OCI-LY3 (cell line): ENCODE data around the gene POU4F1.

Experiments
- H2AFZ ChIP-seq: fragments of 200-600, 300-600 bp; shearing (Covaris generic); 2 replicates; pipeline ENCODE4 v1.6.0; 2014; ENCODE audit warnings: antibody characterized with exemption, low read depth, low read length
- H3K27ac ChIP-seq: fragments of 200-600, 300-600 bp; sonication (generic); 2 replicates; pipeline ENCODE4 v1.5.1; 2014; ENCODE audit warnings: mild to moderate bottlenecking, low read length, moderate library complexity, mixed read lengths
- H3K27me3 ChIP-seq: fragments of 200-600, 300-600 bp; sonication (generic); 2 replicates; pipeline ENCODE4 v1.6.1; 2014; ENCODE audit warnings: low read depth, low read length, mixed read lengths
- H3K36me3 ChIP-seq: fragments of 200-600, 300-600 bp; sonication (generic); replicated peaks from 2 replicates; pipeline ENCODE3; 2014; ENCODE audit warnings: low read depth, low read length, mixed read lengths
- H3K4me1 ChIP-seq: fragments of 300-600, 200-600 bp; sonication (generic); 2 replicates; pipeline ENCODE4 v1.6.1; 2014; ENCODE audit warnings: low read length, mixed read lengths
- H3K4me2 ChIP-seq: fragments of 200-600, 300-600 bp; sonication (generic); 2 replicates; pipeline ENCODE4 v1.6.1; 2014; ENCODE audit warnings: low read length, mixed read lengths
- H3K4me3 ChIP-seq: fragments of 300-600, 200-600 bp; sonication (generic); 2 replicates; pipeline ENCODE4 v1.5.1; 2014; ENCODE audit warnings: antibody characterized with exemption, mild to moderate bottlenecking, low read length, moderate library complexity
- H3K79me2 ChIP-seq: fragments of 300-600, 200-600 bp; shearing (Covaris generic); 2 replicates; pipeline ENCODE4 v1.6.1; 2014; ENCODE audit warnings: mild to moderate bottlenecking, low read length, mixed read lengths
- H3K9ac ChIP-seq: fragments of 300-600, 200-600 bp; shearing (Covaris generic); 2 replicates; pipeline ENCODE4 v1.6.0; 2014; ENCODE audit warnings: mild to moderate bottlenecking, low read length, moderate library complexity
- H3K9me3 ChIP-seq: fragments of 200-600, 300-600 bp; shearing (Covaris generic); 2 replicates; pipeline ENCODE4 v1.6.1; 2014; ENCODE audit warnings: low read length, mixed read lengths; ENCODE audit not compliant: insufficient read depth
- H4K20me1 ChIP-seq: fragments of 200-600, 300-600 bp; sonication (generic); 2 replicates; pipeline ENCODE4 v1.6.1; 2016; ENCODE audit warnings: low read length, mixed read lengths; ENCODE audit not compliant: insufficient read depth
- CTCF ChIP-seq: fragments of 200-600, 300-600 bp; sonication (generic); IDR thresholded peaks from 2 replicates; pipeline ENCODE4 v1.5.1; 2014; ENCODE audit warnings: antibody characterized with exemption, low read length, low read depth
- EZH2phosphoT487 ChIP-seq: fragments of 200-600 bp; shearing (Covaris generic); IDR thresholded peaks from 2 replicates; pipeline ENCODE4 v1.6.1; 2018; ENCODE audit warnings: antibody characterized with exemption, mixed run types, low read depth

The POU4F1 gene

GRCh38 chr13:78589206-78589605 lies 14.1 kb downstream of the POU4F1 start:
- Histone ChIP-seq H3K9ac (no peak overlapping the region), H3K4me3 (no peak overlapping the region), H3K4me2 (no peak overlapping the region), H3K9me3 (no peaks in the 10 kb centered on the region), H3K27me3 (peaks cover 13% of the 10 kb centered on the region; the same call in 1 of the 2 replicates), H3K4me1 (no peaks in the 10 kb centered on the region), H4K20me1 (no peaks in the 10 kb centered on the region), H3K79me2 (no peaks in the 10 kb centered on the region), H3K27ac (no peak overlapping the region), H3K36me3 (no peaks in the 10 kb centered on the region), H2AFZ (no peak overlapping the region)
- no peak for TF ChIP-seq EZH2phosphoT487
- no peak for TF ChIP-seq CTCF

GRCh38 chr13:78587395-78587794 lies 16.0 kb downstream of the POU4F1 start:
- TF ChIP-seq CTCF, result no peak
- no peak for TF ChIP-seq EZH2phosphoT487
- H2AFZ ChIP-seq, result no peak overlapping the region
- H3K4me3 ChIP-seq, result no peak overlapping the region
- no peak overlapping the region for H3K27ac ChIP-seq
- H3K79me2 ChIP-seq, result no peaks in the 10 kb centered on the region
- no peaks in the 10 kb centered on the region for H3K4me1 ChIP-seq
- no peaks in the 10 kb centered on the region for H3K36me3 ChIP-seq
- H3K4me2 ChIP-seq, result no peak overlapping the region
- H3K9me3 ChIP-seq, result no peaks in the 10 kb centered on the region
- peaks cover 8% of the 10 kb centered on the region; the same call in 1 of the 2 replicates for H3K27me3 ChIP-seq
- no peaks in the 10 kb centered on the region for H4K20me1 ChIP-seq
- H3K9ac ChIP-seq, result no peak overlapping the region

- Histone ChIP-seq H3K4me1 (no peaks in the 10 kb centered on the region), H3K36me3 (no peaks in the 10 kb centered on the region), H3K27ac (no peak overlapping the region), H3K27me3 (peaks cover 8% of the 10 kb centered on the region; the same call in 1 of the 2 replicates), H3K9me3 (no peaks in the 10 kb centered on the region), H3K4me2 (no peak overlapping the region), H3K9ac (no peak overlapping the region), H4K20me1 (no peaks in the 10 kb centered on the region), H3K79me2 (no peaks in the 10 kb centered on the region), H3K4me3 (no peak overlapping the region), H2AFZ (no peak overlapping the region)
- TF ChIP-seq CTCF (no peak), EZH2phosphoT487 (no peak)
Measured at GRCh38 chr13:78586706-78587105, 16.6 kb downstream of the POU4F1 start.

- Histone ChIP-seq H3K9me3 (no peaks in the 10 kb centered on the region), H4K20me1 (no peaks in the 10 kb centered on the region), H3K27ac (no peak overlapping the region), H3K9ac (no peak overlapping the region), H3K27me3 (no peaks in the 10 kb centered on the region), H3K4me3 (no peak overlapping the region), H3K4me2 (no peak overlapping the region), H3K4me1 (no peaks in the 10 kb centered on the region), H3K36me3 (no peaks in the 10 kb centered on the region), H3K79me2 (no peaks in the 10 kb centered on the region), H2AFZ (no peak overlapping the region)
- TF ChIP-seq EZH2phosphoT487, result no peak
- no peak for TF ChIP-seq CTCF
Measured at GRCh38 chr13:78576261-78576660, 27.1 kb downstream of the POU4F1 start.
